Vagina (tissue), 2 donors: ENCODE data around the gene PAPPA2. TPM values are rescaled to one million over a fixed set of nuclear protein-coding genes. Genes with fewer than 3 reads are reported as not detected.

Experiments
- DNase-seq, 2 donors: peaks; one replicate each; pipeline ENCODE4 v3.0.0-alpha.2; 2017; ENCODE audit errors: extremely low spot score in 2 of 2
- H3K27ac ChIP-seq: fragments of 200-600 bp; sonication (generic); one replicate; pipeline ENCODE4 v1.5.1; 2019
- H3K27me3 ChIP-seq: fragments of 200-600 bp; sonication (generic); one replicate; pipeline ENCODE4 v1.5.1; 2019
- H3K36me3 ChIP-seq, 2 donors: fragments of 200-600 bp; sonication (generic); one replicate each; pipeline ENCODE4 v1.5.1; 2017 to 2019
- H3K4me1 ChIP-seq: fragments of 200-600 bp; sonication (generic); one replicate; pipeline ENCODE4 v1.5.1; 2019
- H3K4me3 ChIP-seq, 2 donors: fragments of 200-600 bp; sonication (generic); 1 replicate in 1 of 2; 2 replicates in 1 of 2; pipeline ENCODE4 v1.5.1; 2016 to 2019
- H3K9me3 ChIP-seq: fragments of 200-600 bp; sonication (generic); one replicate; pipeline ENCODE4 v1.5.1; 2019
- POLR2A ChIP-seq, 2 donors: fragments of 450-650 bp; IDR thresholded peaks; one replicate each; pipeline ENCODE4 v1.6.1; 2017; ENCODE audit warnings: antibody characterized with exemption in 2 of 2, mild to moderate bottlenecking in 2 of 2, moderate library complexity in 2 of 2
- POLR2AphosphoS5 ChIP-seq, 2 donors: sonication (generic); formaldehyde crosslinking; IDR thresholded peaks; one replicate each; pipeline ENCODE4 v1.9.0; 2017; ENCODE audit warnings: antibody characterized with exemption in 2 of 2, mild to moderate bottlenecking in 2 of 2, low read depth in 1 of 2; ENCODE audit not compliant: insufficient read depth in 1 of 2
- intact Hi-C: fragments of 100-400 bp; cut with DNase I; formaldehyde crosslinking; loops from one replicate; pipeline ENCODE4 v1.15.1; 2023
- total RNA-seq: library from RNA; depleted of rRNA; stranded (reverse); fragments of >200 nt; gene quantifications from one replicate; pipeline ENCODE4 v1.2.3, GENCODE V29; 2016
- TF ChIP-seq, protein P1 (sequence below), 3 experiments: fragments of 450-650 bp in 2 of 3; fragments of 200-600 bp in 1 of 3; sonication (generic) in 1 of 3; IDR thresholded peaks; one replicate each; pipeline ENCODE4 v1.5.1; 2017 to 2019; ENCODE audit warnings: antibody characterized with exemption in 3 of 3, mild to moderate bottlenecking in 2 of 3, moderate library complexity in 2 of 3

PAPPA2 gene
- total RNA-seq, 1 donor from 2014 or later = 0.25 TPM

DNA sequence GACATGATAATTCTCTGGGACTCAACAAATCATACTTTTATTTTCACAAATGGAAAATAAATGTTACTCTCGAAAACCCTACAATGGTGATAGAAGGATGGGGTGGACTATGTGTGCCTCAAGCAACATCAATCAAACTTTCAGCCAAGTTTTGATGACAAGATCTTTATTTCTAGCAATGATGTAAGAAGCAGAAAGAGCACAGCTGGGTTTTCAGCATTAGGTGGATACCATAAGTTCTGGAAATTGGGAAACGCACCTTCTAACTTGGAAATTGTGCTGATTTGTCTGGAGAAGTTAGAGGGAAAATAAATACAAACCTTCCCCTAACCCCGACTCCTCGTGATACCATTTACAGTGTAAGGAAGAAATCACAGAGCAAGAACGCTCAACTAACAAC is 320.3 kb downstream of the PAPPA2 start:
- no peaks in the 10 kb centered on the region for H3K9me3 ChIP-seq
- no peak overlapping the region for H3K4me3 ChIP-seq
- H3K36me3 ChIP-seq = no peaks in the 10 kb centered on the region
- no peak for DNase-seq
- no peak overlapping the region for H3K27ac ChIP-seq
- no peaks in the 10 kb centered on the region for H3K27me3 ChIP-seq
- no peak for TF ChIP-seq POLR2A (IDR thresholded peaks at IDR 0.05)
- H3K4me1 ChIP-seq = peaks cover 9% of the 10 kb centered on the region
- intact Hi-C loops = no loop called here

DNA sequence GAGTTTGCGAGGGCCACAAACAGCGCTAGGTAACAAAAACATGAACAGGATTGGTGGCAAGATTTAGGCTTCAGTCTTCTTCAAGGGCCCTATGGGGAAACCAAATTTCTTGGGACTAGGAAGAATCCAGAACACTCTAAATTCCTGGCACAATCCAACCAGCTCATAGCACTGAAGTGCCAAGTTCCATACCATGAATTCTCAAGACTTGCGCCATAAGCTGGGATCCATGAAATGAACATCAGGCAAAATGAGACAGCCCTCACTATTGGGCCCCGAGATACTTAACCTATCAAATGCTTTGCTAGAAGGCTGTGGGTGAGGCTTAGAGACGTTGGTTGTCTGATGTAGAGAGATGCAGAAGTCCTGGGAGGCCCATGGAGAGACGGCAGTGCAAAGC is 322.1 kb downstream of the PAPPA2 start:
- no peaks in the 10 kb centered on the region for H3K36me3 ChIP-seq
- no peak overlapping the region for H3K27ac ChIP-seq
- no peak overlapping the region for H3K4me3 ChIP-seq
- H3K9me3 ChIP-seq = no peaks in the 10 kb centered on the region
- intact Hi-C loops = no loop called here
- DNase-seq = no peak
- H3K27me3 ChIP-seq = no peaks in the 10 kb centered on the region
- no peak for TF ChIP-seq POLR2AphosphoS5 (IDR thresholded peaks at IDR 0.05; ENCODE audit: insufficient read depth in 1 of 2, low read depth in 1 of 2)
- H3K4me1 ChIP-seq = peaks cover 9% of the 10 kb centered on the region

DNA sequence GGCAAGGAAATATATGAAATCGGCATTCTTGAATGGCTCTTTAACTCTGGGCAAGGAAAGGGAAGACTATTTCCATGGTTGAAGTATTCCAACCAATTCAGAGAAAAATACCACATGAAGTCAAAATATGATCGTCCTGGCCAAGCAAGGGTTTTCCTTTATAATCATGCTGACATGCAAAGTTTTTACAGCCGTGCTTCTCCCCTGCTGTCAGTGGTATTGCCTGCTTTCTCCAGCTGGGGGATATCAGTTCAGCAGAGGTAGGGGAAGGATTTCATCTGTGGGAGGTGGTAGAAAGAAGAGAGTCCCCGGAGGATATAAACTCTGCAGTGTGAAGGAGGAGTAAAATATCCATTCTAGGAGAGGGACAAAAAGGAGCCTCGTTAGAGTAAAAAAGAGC is 322.8 kb downstream of the PAPPA2 start:
- Histone ChIP-seq H3K9me3 (no peaks in the 10 kb centered on the region), H3K4me3 (no peak overlapping the region), H3K36me3 (no peaks in the 10 kb centered on the region), H3K27me3 (no peaks in the 10 kb centered on the region), H3K27ac (no peak overlapping the region), H3K4me1 (peaks cover 9% of the 10 kb centered on the region)
- no peak for DNase-seq
- intact Hi-C loops = no loop called here
- TF ChIP-seq POLR2AphosphoS5 (IDR thresholded peaks at IDR 0.05; ENCODE audit: insufficient read depth in 1 of 2, low read depth in 1 of 2) (no peak), POLR2A (IDR thresholded peaks at IDR 0.05) (no peak)
- TF ChIP-seq, protein P1, sequence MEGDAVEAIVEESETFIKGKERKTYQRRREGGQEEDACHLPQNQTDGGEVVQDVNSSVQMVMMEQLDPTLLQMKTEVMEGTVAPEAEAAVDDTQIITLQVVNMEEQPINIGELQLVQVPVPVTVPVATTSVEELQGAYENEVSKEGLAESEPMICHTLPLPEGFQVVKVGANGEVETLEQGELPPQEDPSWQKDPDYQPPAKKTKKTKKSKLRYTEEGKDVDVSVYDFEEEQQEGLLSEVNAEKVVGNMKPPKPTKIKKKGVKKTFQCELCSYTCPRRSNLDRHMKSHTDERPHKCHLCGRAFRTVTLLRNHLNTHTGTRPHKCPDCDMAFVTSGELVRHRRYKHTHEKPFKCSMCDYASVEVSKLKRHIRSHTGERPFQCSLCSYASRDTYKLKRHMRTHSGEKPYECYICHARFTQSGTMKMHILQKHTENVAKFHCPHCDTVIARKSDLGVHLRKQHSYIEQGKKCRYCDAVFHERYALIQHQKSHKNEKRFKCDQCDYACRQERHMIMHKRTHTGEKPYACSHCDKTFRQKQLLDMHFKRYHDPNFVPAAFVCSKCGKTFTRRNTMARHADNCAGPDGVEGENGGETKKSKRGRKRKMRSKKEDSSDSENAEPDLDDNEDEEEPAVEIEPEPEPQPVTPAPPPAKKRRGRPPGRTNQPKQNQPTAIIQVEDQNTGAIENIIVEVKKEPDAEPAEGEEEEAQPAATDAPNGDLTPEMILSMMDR (IDR thresholded peaks at IDR 0.05) = no peak

DNA sequence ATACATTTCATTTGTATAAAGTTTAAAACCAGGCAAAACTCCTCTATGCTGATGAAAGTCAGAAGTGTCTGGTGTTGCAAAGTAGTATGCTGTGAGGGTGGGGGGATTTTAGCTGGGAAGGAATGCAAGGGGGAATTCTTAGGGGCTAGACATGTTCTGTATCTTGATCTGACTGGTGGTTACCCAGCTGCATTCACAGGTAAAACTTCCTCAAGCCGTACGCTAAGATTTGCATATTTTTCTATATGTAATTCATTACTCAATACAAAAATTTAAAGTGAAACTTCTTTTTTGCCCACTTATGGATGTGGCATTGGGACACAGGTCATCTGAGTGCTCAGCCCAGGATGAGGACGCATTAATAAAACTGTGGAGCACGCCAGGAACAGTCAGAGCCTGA is 323.3 kb downstream of the PAPPA2 start:
- H3K27me3 ChIP-seq = no peaks in the 10 kb centered on the region
- TF ChIP-seq, protein P1 (IDR thresholded peaks at IDR 0.05) = no peak
- no peak for TF ChIP-seq POLR2A (IDR thresholded peaks at IDR 0.05)
- no peak for TF ChIP-seq POLR2AphosphoS5 (IDR thresholded peaks at IDR 0.05; ENCODE audit: insufficient read depth in 1 of 2, low read depth in 1 of 2)
- H3K4me3 ChIP-seq = no peak overlapping the region
- no peaks in the 10 kb centered on the region for H3K9me3 ChIP-seq
- H3K27ac ChIP-seq = no peak overlapping the region
- no peaks in the 10 kb centered on the region for H3K36me3 ChIP-seq
- H3K4me1 ChIP-seq = peaks cover 9% of the 10 kb centered on the region
- intact Hi-C loops = no loop called here
- no peak for DNase-seq

DNA sequence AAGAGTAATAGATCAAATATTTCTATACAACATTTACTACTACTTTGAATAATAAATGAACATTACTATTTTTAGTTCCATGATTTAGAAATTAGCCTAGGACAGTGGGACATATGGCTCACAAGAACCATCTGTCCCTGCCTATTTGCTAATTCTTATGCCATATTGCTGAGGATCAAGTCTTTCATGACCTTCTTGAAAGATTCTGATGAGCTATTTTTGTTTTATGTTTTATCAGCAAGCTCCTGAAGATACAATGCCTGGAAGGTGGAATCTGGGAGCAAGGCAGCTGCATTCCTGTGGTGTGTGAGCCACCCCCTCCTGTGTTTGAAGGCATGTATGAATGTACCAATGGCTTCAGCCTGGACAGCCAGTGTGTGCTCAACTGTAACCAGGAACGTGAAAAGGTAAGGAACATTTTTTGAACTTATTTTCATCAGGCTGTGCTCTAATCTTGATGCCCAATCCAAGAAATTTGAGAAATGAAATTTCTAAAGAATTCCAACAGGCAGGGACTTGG is 326.7 kb downstream of the PAPPA2 start:
- no peak for DNase-seq
- Histone ChIP-seq H3K4me1 (peaks cover 9% of the 10 kb centered on the region), H3K36me3 (no peaks in the 10 kb centered on the region), H3K4me3 (no peak overlapping the region), H3K9me3 (no peaks in the 10 kb centered on the region), H3K27ac (no peak overlapping the region), H3K27me3 (no peaks in the 10 kb centered on the region)
- TF ChIP-seq POLR2A (IDR thresholded peaks at IDR 0.05) = no peak
- TF ChIP-seq POLR2AphosphoS5 (IDR thresholded peaks at IDR 0.05; ENCODE audit: insufficient read depth in 1 of 2, low read depth in 1 of 2) = no peak
- TF ChIP-seq, protein P1 (IDR thresholded peaks at IDR 0.05) = no peak
- intact Hi-C loops = no loop called here

DNA sequence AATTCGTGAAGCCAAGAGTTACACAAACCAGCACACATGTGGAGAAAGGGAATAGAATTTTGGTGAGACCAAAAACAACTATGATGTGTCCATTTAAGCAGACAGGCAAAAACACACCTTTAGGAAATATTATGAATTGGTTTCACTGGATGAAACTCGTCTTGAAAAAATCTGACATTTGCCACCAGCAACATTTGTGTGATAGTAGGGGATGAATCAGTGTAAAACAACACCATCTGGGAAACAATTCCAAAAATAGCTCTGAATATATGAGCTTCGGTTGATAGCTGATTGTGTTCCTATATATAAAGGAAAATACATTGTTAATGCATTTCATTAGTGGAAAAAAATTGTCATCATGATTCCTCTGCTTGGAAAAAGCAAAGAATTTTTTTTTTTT is 327.8 kb downstream of the PAPPA2 start:
- intact Hi-C loops = no loop called here
- no peaks in the 10 kb centered on the region for H3K36me3 ChIP-seq
- no peaks in the 10 kb centered on the region for H3K9me3 ChIP-seq
- H3K4me3 ChIP-seq = no peak overlapping the region
- TF ChIP-seq POLR2A (IDR thresholded peaks at IDR 0.05) = no peak
- TF ChIP-seq, protein P1 (IDR thresholded peaks at IDR 0.05) = no peak
- no peak for TF ChIP-seq POLR2AphosphoS5 (IDR thresholded peaks at IDR 0.05; ENCODE audit: insufficient read depth in 1 of 2, low read depth in 1 of 2)
- peaks cover 8% of the 10 kb centered on the region for H3K4me1 ChIP-seq
- no peak for DNase-seq
- no peaks in the 10 kb centered on the region for H3K27me3 ChIP-seq
- no peak overlapping the region for H3K27ac ChIP-seq
